HepG2 (cell line): ENCODE measurements around the gene RNF17. TPM values are rescaled to one million over a fixed set of nuclear protein-coding genes. Genes with fewer than 3 reads are reported as not detected.

Source experiments
- ATAC-seq: fragments of 200-7000 bp; cut with Tn5 transposase; 3 replicates; pipeline ENCODE4 v1.9.1; 2020; ENCODE audit warnings: mild to moderate bottlenecking, moderate library complexity
- BruUV-seq: library from RNA; stranded (reverse); fragments of 400-500 nt; replicated peaks from 2 replicates; lab custom pipeline; 2021; lab: Mats Ljungman, UMichigan
- CTCF ChIA-PET: fragments of 300-600 bp; formaldehyde crosslinking; extraction: SDS; loops from one replicate; lab custom pipeline; 2021; ENCODE audit warnings: low total read pairs, inconsistent platforms, low intra/inter-chr PET ratio; lab: Yijun Ruan, JAX
- POLR2A ChIA-PET: fragments of 350-600 bp; sonication (Branson Sonifier 250); formaldehyde crosslinking; loops from one replicate; lab custom pipeline; 2020; ENCODE audit warnings: antibody characterized with exemption, inconsistent platforms; lab: Yijun Ruan, JAX
- DNase-seq: peaks from one replicate; pipeline ENCODE4 v3.0.0-alpha.2; 2015; ENCODE audit warnings: low spot score
- FAIRE-seq: peaks from 3 replicates; lab custom pipeline; 2011; peaks lifted over from hg19 to GRCh38; lab: Jason Lieb, UNC
- H2AFZ ChIP-seq: one replicate; pipeline ENCODE4 v1.6.1; 2011; ENCODE audit warnings: low read length, inconsistent platforms
- H3K27ac ChIP-seq: fragments of 300-600 bp; 3 replicates; pipeline ENCODE4 v1.8.0; 2011; ENCODE audit warnings: mixed run types, mild to moderate bottlenecking, mixed read lengths, low read length, inconsistent platforms; ENCODE audit not compliant: insufficient read depth; ENCODE audit errors: extremely low read length
- H3K27me3 ChIP-seq, 2 experiments: fragments of 200-600 bp in 1 of 2; 2 replicates in 1 of 2; 3 replicates in 1 of 2; pipeline versions ENCODE4 v1.6.0 to v1.8.0; 2011; ENCODE audit warnings: low read length in 2 of 2, mild to moderate bottlenecking in 2 of 2, moderate library complexity in 2 of 2, inconsistent platforms in 1 of 2; ENCODE audit not compliant: insufficient read depth in 2 of 2, control insufficient read depth in 1 of 2
- H3K36me3 ChIP-seq, 2 experiments: fragments of 200-600 bp in 1 of 2; replicated peaks in 1 of 2; 2 replicates in 1 of 2; 3 replicates in 1 of 2; pipeline versions ENCODE4 v1.5.1 to v1.8.0; 2011; ENCODE audit warnings: low read length in 2 of 2, inconsistent platforms in 1 of 2; ENCODE audit not compliant: insufficient read depth in 2 of 2, control insufficient read depth in 1 of 2
- H3K4me1 ChIP-seq: 2 replicates; pipeline ENCODE4 v1.5.1; 2012; ENCODE audit warnings: low read length, inconsistent platforms; ENCODE audit not compliant: insufficient read depth
- H3K4me2 ChIP-seq: 2 replicates; pipeline ENCODE4 v1.6.0; 2011; ENCODE audit warnings: low read depth, low read length, inconsistent platforms
- H3K4me3 ChIP-seq, 3 experiments: fragments of 200-600 bp in 1 of 3; sonication (generic), shearing (Covaris generic) in 1 of 3; replicated peaks in 1 of 3; 2 replicates each; pipeline ENCODE4 v1.5.1; 2011 to 2016; ENCODE audit warnings: low read length in 3 of 3, inconsistent platforms in 2 of 3, low read depth in 2 of 3, mild to moderate bottlenecking in 2 of 3, control low read depth in 1 of 3, mixed read lengths in 1 of 3; ENCODE audit not compliant: insufficient read depth in 1 of 3
- H3K79me2 ChIP-seq: one replicate; pipeline ENCODE4 v1.6.1; 2011; ENCODE audit warnings: low read length, inconsistent platforms; ENCODE audit not compliant: insufficient read depth
- H3K9ac ChIP-seq: 2 replicates; pipeline ENCODE4 v1.6.0; 2011; ENCODE audit warnings: mild to moderate bottlenecking, low read depth, low read length, inconsistent platforms; ENCODE audit not compliant: insufficient read depth
- H3K9me3 ChIP-seq: 2 replicates; pipeline ENCODE4 v1.5.1; 2012; ENCODE audit warnings: mild to moderate bottlenecking, low read length
- H4K20me1 ChIP-seq: 2 replicates; pipeline ENCODE4 v1.6.0; 2011; ENCODE audit warnings: inconsistent platforms, mild to moderate bottlenecking, low read length, moderate library complexity; ENCODE audit not compliant: insufficient read depth
- ADNP ChIP-seq: sonication (generic); formaldehyde crosslinking; IDR thresholded peaks from 2 replicates; pipeline ENCODE4 v1.4.0; 2020; ENCODE audit warnings: missing genetic modification reagents
- ATF1 ChIP-seq: IDR thresholded peaks from 2 replicates; pipeline ENCODE4 v1.6.1; 2016; ENCODE audit warnings: mild to moderate bottlenecking, control low read depth
- ELF3 ChIP-seq: IDR thresholded peaks from 2 replicates; pipeline ENCODE4 v1.6.1; 2016; ENCODE audit warnings: missing genetic modification reagents, missing compliant biosample characterization
- LCORL ChIP-seq, 2 experiments: fragments of 450-650 bp in 1 of 2; sonication (generic) in 1 of 2; formaldehyde crosslinking in 1 of 2; IDR thresholded peaks; 2 replicates each; pipeline versions ENCODE4 v1.5.0 to v1.6.1; 2017 to 2020; ENCODE audit warnings: antibody characterized with exemption in 1 of 2, missing genetic modification reagents in 1 of 2
- MLX ChIP-seq: IDR thresholded peaks from 2 replicates; pipeline ENCODE4 v1.6.1; 2016
- NBN ChIP-seq: fragments of 450-650 bp; conservative IDR thresholded peaks from 2 replicates; pipeline ENCODE4 v1.6.1; 2017
- NCOR1 ChIP-seq: fragments of 200-600 bp; sonication (generic); IDR thresholded peaks from 2 replicates; pipeline ENCODE4 v1.7.0; 2017; ENCODE audit warnings: antibody characterized with exemption, low read length, borderline replicate concordance
- NFATC3 ChIP-seq: sonication (generic); formaldehyde crosslinking; IDR thresholded peaks from 2 replicates; pipeline ENCODE4 v1.5.1; 2020; ENCODE audit warnings: mild to moderate bottlenecking, missing genetic modification reagents
- PBX2 ChIP-seq: IDR thresholded peaks from 2 replicates; pipeline ENCODE4 v1.6.1; 2016; ENCODE audit warnings: control low read depth
- SALL2 ChIP-seq: sonication (generic); formaldehyde crosslinking; IDR thresholded peaks from 2 replicates; pipeline ENCODE4 v1.8.1; 2023; ENCODE audit warnings: mild to moderate bottlenecking, missing genetic modification reagents, inconsistent platforms
- TBX2 ChIP-seq: sonication (generic); formaldehyde crosslinking; IDR thresholded peaks from 2 replicates; pipeline ENCODE4 v1.5.0; 2020; ENCODE audit warnings: missing genetic modification reagents, mild to moderate bottlenecking, borderline replicate concordance
- ZNF34 ChIP-seq: sonication (generic); formaldehyde crosslinking; IDR thresholded peaks from 2 replicates; pipeline ENCODE4 v1.4.0; 2020; ENCODE audit warnings: mild to moderate bottlenecking, missing genetic modification reagents, borderline replicate concordance
- WGBS: methylation state at CpG from one replicate; pipeline ENCODE4 v1.1.6; 2017; ENCODE audit warnings: low lambda C conversion rate; 5-methylcytosine and 5-hydroxymethylcytosine counted together
- in situ Hi-C: cut with HindIII; loops from 2 replicates; pipeline ENCODE4 v1.10.0; 2017; ENCODE audit warnings: low pct_unique_long_range_greater_than_20kb; ENCODE audit not compliant: extremely low pct_ligation_motif_present
- intact Hi-C: fragments of 100-400 bp; cut with micrococcal nuclease; formaldehyde crosslinking; loops from one replicate; pipeline ENCODE4 v1.10.0; 2022; ENCODE audit not compliant: unreplicated experiment
- polyA plus RNA-seq, 8 experiments: library from polyadenylated mRNA; depleted of rRNA in 3 of 8; stranded (reverse) in 7 of 8; unstranded in 1 of 8; fragments of >200 nt; fragmentation: Illumina TruSeq in 4 of 8; extraction: Trizol in 4 of 8; gene quantifications; 2 replicates each; pipeline versions ENCODE4 v1.2.1 to v1.2.3, GENCODE V29; 2011 to 2016; ENCODE audit warnings: low read depth in 4 of 8, missing spikeins in 1 of 8, mixed read lengths in 1 of 8; ENCODE audit not compliant: insufficient read depth in 1 of 8
- total RNA-seq, 5 experiments: library from RNA; depleted of rRNA; stranded (reverse); fragments of >200 nt; fragmentation: Illumina TruSeq; extraction: Trizol; gene quantifications; 2 replicates each; pipeline ENCODE4 v1.2.3, GENCODE V29; 2016; ENCODE audit warnings: low read depth in 1 of 5
- TF ChIP-seq, protein P1 (sequence below): sonication (generic); formaldehyde crosslinking; IDR thresholded peaks from 2 replicates; pipeline ENCODE4 v1.4.0; 2020; ENCODE audit warnings: missing genetic modification reagents
- TF ChIP-seq, protein P2 (sequence below): sonication (generic); formaldehyde crosslinking; IDR thresholded peaks from 2 replicates; pipeline ENCODE4 v1.8.0; 2023; ENCODE audit warnings: mild to moderate bottlenecking, missing genetic modification reagents
- TF ChIP-seq, protein P3 (sequence below): IDR thresholded peaks from 2 replicates; pipeline ENCODE4 v1.6.1; 2018; ENCODE audit warnings: missing genetic modification reagents
- TF ChIP-seq, protein P4 (sequence below): sonication (generic); formaldehyde crosslinking; conservative IDR thresholded peaks from 2 replicates; pipeline ENCODE4 v1.8.0; 2022; ENCODE audit warnings: low read depth, missing genetic modification reagents
- TF ChIP-seq, protein P5 (sequence below): sonication (generic); formaldehyde crosslinking; IDR thresholded peaks from 2 replicates; pipeline ENCODE4 v1.5.1; 2020; ENCODE audit warnings: missing genetic modification reagents, mild to moderate bottlenecking, borderline replicate concordance

The RNF17 gene
- total and polyA plus RNA-seq, 2 of the 13 experiments (the other 11 are each of a cell fraction or from before 2014, with no cell fraction given): not detected

GRCh38 chr13:24777171-24777570 lies 13.2 kb downstream of the RNF17 start:
- BruUV-seq: no TSS peak
- Histone ChIP-seq H3K27me3 (no peaks in the 10 kb centered on the region), H3K4me3 (no peak overlapping the region), H4K20me1 (no peaks in the 10 kb centered on the region), H3K4me1 (no peaks in the 10 kb centered on the region), H3K9ac (no peak overlapping the region), H3K27ac (no peak overlapping the region), H3K9me3 (no peaks in the 10 kb centered on the region), H3K4me2 (no peak overlapping the region), H2AFZ (no peak overlapping the region), H3K79me2 (no peaks in the 10 kb centered on the region), H3K36me3 (no peaks in the 10 kb centered on the region)
- TF ChIP-seq, protein P1, sequence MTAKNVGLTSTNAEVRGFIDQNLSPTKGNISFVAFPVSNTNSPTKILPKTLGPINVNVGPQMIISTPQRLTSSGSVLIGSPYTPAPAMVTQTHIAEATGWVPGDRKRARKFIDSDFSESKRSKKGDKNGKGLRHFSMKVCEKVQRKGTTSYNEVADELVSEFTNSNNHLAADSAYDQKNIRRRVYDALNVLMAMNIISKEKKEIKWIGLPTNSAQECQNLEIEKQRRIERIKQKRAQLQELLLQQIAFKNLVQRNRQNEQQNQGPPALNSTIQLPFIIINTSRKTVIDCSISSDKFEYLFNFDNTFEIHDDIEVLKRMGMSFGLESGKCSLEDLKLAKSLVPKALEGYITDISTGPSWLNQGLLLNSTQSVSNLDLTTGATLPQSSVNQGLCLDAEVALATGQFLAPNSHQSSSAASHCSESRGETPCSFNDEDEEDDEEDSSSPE (CRISPR knock-in tag): no peak
- TF ChIP-seq SALL2 (CRISPR knock-in tag) (no peak), PBX2 (no peak), ADNP (CRISPR knock-in tag) (no peak), NFATC3 (CRISPR knock-in tag) (no peak), NBN (no peak), NCOR1 (no peak), MLX (CRISPR knock-in tag) (no peak), ELF3 (CRISPR knock-in tag) (no peak), TBX2 (CRISPR knock-in tag) (no peak), ATF1 (CRISPR knock-in tag) (no peak), ZNF34 (CRISPR knock-in tag) (no peak), LCORL (IDR thresholded peaks at IDR 0.05) (no peak), LCORL (CRISPR knock-in tag; IDR thresholded peaks at IDR 0.05) (no peak)
- TF ChIP-seq, protein P2, sequence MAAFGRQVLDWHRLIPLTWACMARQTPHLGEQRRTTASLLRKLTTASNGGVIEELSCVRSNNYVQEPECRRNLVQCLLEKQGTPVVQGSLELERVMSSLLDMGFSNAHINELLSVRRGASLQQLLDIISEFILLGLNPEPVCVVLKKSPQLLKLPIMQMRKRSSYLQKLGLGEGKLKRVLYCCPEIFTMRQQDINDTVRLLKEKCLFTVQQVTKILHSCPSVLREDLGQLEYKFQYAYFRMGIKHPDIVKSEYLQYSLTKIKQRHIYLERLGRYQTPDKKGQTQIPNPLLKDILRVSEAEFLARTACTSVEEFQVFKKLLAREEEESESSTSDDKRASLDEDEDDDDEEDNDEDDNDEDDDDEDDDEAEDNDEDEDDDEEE (CRISPR knock-in tag): no peak
- TF ChIP-seq, protein P3, sequence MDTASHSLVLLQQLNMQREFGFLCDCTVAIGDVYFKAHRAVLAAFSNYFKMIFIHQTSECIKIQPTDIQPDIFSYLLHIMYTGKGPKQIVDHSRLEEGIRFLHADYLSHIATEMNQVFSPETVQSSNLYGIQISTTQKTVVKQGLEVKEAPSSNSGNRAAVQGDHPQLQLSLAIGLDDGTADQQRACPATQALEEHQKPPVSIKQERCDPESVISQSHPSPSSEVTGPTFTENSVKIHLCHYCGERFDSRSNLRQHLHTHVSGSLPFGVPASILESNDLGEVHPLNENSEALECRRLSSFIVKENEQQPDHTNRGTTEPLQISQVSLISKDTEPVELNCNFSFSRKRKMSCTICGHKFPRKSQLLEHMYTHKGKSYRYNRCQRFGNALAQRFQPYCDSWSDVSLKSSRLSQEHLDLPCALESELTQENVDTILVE: no peak
- TF ChIP-seq, protein P4, sequence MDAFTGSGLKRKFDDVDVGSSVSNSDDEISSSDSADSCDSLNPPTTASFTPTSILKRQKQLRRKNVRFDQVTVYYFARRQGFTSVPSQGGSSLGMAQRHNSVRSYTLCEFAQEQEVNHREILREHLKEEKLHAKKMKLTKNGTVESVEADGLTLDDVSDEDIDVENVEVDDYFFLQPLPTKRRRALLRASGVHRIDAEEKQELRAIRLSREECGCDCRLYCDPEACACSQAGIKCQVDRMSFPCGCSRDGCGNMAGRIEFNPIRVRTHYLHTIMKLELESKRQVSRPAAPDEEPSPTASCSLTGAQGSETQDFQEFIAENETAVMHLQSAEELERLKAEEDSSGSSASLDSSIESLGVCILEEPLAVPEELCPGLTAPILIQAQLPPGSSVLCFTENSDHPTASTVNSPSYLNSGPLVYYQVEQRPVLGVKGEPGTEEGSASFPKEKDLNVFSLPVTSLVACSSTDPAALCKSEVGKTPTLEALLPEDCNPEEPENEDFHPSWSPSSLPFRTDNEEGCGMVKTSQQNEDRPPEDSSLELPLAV (CRISPR knock-in tag): no peak
- TF ChIP-seq, protein P5, sequence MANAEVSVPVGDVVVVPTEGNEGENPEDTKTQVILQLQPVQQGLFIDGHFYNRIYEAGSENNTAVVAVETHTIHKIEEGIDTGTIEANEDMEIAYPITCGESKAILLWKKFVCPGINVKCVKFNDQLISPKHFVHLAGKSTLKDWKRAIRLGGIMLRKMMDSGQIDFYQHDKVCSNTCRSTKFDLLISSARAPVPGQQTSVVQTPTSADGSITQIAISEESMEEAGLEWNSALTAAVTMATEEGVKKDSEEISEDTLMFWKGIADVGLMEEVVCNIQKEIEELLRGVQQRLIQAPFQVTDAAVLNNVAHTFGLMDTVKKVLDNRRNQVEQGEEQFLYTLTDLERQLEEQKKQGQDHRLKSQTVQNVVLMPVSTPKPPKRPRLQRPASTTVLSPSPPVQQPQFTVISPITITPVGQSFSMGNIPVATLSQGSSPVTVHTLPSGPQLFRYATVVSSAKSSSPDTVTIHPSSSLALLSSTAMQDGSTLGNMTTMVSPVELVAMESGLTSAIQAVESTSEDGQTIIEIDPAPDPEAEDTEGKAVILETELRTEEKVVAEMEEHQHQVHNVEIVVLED (CRISPR knock-in tag): no peak
- FAIRE-seq (no peak), ATAC-seq (no peak), DNase-seq (no peak)
- ChIA-PET CTCF (no interaction called here), POLR2A (no interaction called here)
- WGBS: 33% methylated on average over 1 of the region's 1 CpG
- intact Hi-C loops: no loop called here
- in situ Hi-C loops: no loop called here
